Calu3 (cell line): Measurements from ENCODE around the gene MAP4K2. TPM values are rescaled to one million over a fixed set of nuclear protein-coding genes. Genes with fewer than 3 reads are reported as not detected.
A peak's percentile ranks its signal among the peaks of the same experiment; 100 is the strongest.

Experiments used
- BruUV-seq: library from RNA; stranded (reverse); fragments of 400-500 nt; replicated peaks from 2 replicates; lab custom pipeline; 2021; lab: Mats Ljungman, UMichigan
- CTCF ChIA-PET: fragments of 300-600 bp; sonication (Branson Sonifier 250); formaldehyde crosslinking; loops from one replicate; lab custom pipeline; 2022; ENCODE audit warnings: antibody characterized with exemption; lab: Charles Lee
- DNase-seq: peaks from one replicate; pipeline ENCODE4 v3.0.0; 2022
- H3K27ac Mint-ChIP-seq: one replicate; pipeline ENCODE4 v1.8.0; 2022; ENCODE audit warnings: mixed read lengths; ENCODE audit not compliant: unreplicated experiment
- H3K27me3 Mint-ChIP-seq: one replicate; pipeline ENCODE4 v1.8.0; 2022; ENCODE audit warnings: mixed read lengths; ENCODE audit not compliant: unreplicated experiment
- H3K36me3 Mint-ChIP-seq: one replicate; pipeline ENCODE4 v1.8.0; 2022; ENCODE audit warnings: mild to moderate bottlenecking, moderate library complexity, mixed read lengths; ENCODE audit not compliant: insufficient read depth, unreplicated experiment
- H3K4me1 Mint-ChIP-seq: one replicate; pipeline ENCODE4 v1.8.0; 2022; ENCODE audit warnings: mild to moderate bottlenecking, low read depth, mixed read lengths; ENCODE audit not compliant: unreplicated experiment
- H3K4me3 Mint-ChIP-seq: one replicate; pipeline ENCODE4 v1.8.0; 2022; ENCODE audit warnings: mild to moderate bottlenecking, low read depth, moderate library complexity, mixed read lengths; ENCODE audit not compliant: unreplicated experiment
- H3K9me3 Mint-ChIP-seq: one replicate; pipeline ENCODE4 v1.8.0; 2022; ENCODE audit warnings: low read depth, mixed read lengths; ENCODE audit not compliant: unreplicated experiment
- CTCF ChIP-seq: fragments of 200-600 bp; IDR thresholded peaks from one replicate; pipeline ENCODE4 v1.8.0; 2022; ENCODE audit warnings: antibody characterized with exemption; ENCODE audit not compliant: unreplicated experiment
- intact Hi-C: fragments of 100-400 bp; cut with micrococcal nuclease; formaldehyde crosslinking; loops from one replicate; pipeline ENCODE4 v1.10.0; 2022; ENCODE audit not compliant: unreplicated experiment
- total RNA-seq: library from RNA; stranded (reverse); gene quantifications from 2 replicates; pipeline ENCODE4 v1.2.3, GENCODE V29; 2022

The MAP4K2 gene
- total RNA-seq, 1 experiment from 2014 or later: 17.4 TPM

- no peak for TF ChIP-seq CTCF
- CTCF ChIA-PET: interaction anchor here (1.0 to 2.5 kb wide), 3 partner anchors 43 to 169 kb away, joined by 3 to 11 read pairs (median 10); partner anchors contain the start of genes ARL2 and BATF2
- H3K9me3 Mint-ChIP-seq: no peaks in the 10 kb centered on the region
- BruUV-seq: no TSS peak
- intact Hi-C loops: loop anchor here (5.0 to 10.0 kb wide), 3 partner anchors 152 to 270 kb away; partner anchors contain the start of genes ARL2, BATF2, TM7SF2 and ZNHIT2
- H3K4me3 Mint-ChIP-seq: peak overlapping the region; percentile 92
- no peak for DNase-seq
- peaks cover 52% of the 10 kb centered on the region for H3K36me3 Mint-ChIP-seq
- H3K4me1 Mint-ChIP-seq: peaks cover 51% of the 10 kb centered on the region
- peak overlapping the region; percentile 5 for H3K27ac Mint-ChIP-seq
- H3K27me3 Mint-ChIP-seq: no peaks in the 10 kb centered on the region
Observed at GRCh38 chr11:64845129-64845775, 42.2 kb upstream of the MAP4K2 start.

- peak within 1 kb of the TSS; percentile 29 for H3K27ac Mint-ChIP-seq
- H3K36me3 Mint-ChIP-seq: peaks cover 52% of the 10 kb centered on the region
- intact Hi-C loops: loop anchor here (5.0 to 10.0 kb wide), 3 partner anchors 153 to 270 kb away; partner anchors contain the start of genes ARL2, BATF2, TM7SF2 and ZNHIT2
- BruUV-seq: no TSS peak
- H3K27me3 Mint-ChIP-seq: no peaks in the 10 kb centered on the region
- peak; percentile 94 for DNase-seq
- peaks cover 51% of the 10 kb centered on the region for H3K4me1 Mint-ChIP-seq
- peak; percentile 79 for TF ChIP-seq CTCF
- peak within 1 kb of the TSS; percentile 92 for H3K4me3 Mint-ChIP-seq
- CTCF ChIA-PET: interaction anchor here (0.7 to 2.5 kb wide), 13 partner anchors 9 to 338 kb away, joined by 3 to 11 read pairs (median 3); partner anchors contain the start of genes ARL2, BATF2, MEN1 and SF1
- H3K9me3 Mint-ChIP-seq: no peaks in the 10 kb centered on the region
Observed at GRCh38 chr11:64844330-64845128, 41.5 kb upstream of the MAP4K2 start, which contains the start of gene CDC42BPG. Gene CDC42BPG (minus strand): TSS chr11:64844653. CDS start chr11:64844569, 84 bp downstream.

GRCh38 chr11:64843686-64844329, 40.8 kb upstream of the MAP4K2 start:
- BruUV-seq: TSS peak; percentile 37
- DNase-seq: peak; percentile 22

More at GRCh38 chr11:64843686-64844329, 40.8 kb upstream of the MAP4K2 start:
- no peak for TF ChIP-seq CTCF
- CTCF ChIA-PET: interaction anchor here (0.6 to 2.5 kb wide), 14 partner anchors 8 to 836 kb away, joined by 3 to 11 read pairs (median 3); partner anchors contain the start of genes ARL2, BATF2, MEN1 and SF1
- H3K9me3 Mint-ChIP-seq: no peaks in the 10 kb centered on the region
- H3K27ac Mint-ChIP-seq: peak overlapping the region; percentile 29
- peaks cover 52% of the 10 kb centered on the region for H3K36me3 Mint-ChIP-seq
- intact Hi-C loops: loop anchor here (10.0 kb wide), 1 partner anchor 271 kb away; the partner anchor contains the start of genes TM7SF2 and ZNHIT2
- H3K4me3 Mint-ChIP-seq: peak overlapping the region; percentile 92
- H3K27me3 Mint-ChIP-seq: no peaks in the 10 kb centered on the region
- H3K4me1 Mint-ChIP-seq: peaks cover 43% of the 10 kb centered on the region
